Tongue (tissue), 2 donors: ENCODE data around the gene CRACR2A. TPM values are rescaled to one million over a fixed set of nuclear protein-coding genes. Genes with fewer than 3 reads are reported as not detected.

ENCODE experiments used
- DNase-seq: peaks from one replicate; pipeline ENCODE4 v3.0.0-alpha.2; 2015
- total RNA-seq: library from RNA; depleted of rRNA; stranded (reverse); fragments of >200 nt; gene quantifications from one replicate; pipeline ENCODE4 v1.2.3, GENCODE V29; 2014

CRACR2A gene
- total RNA-seq, 1 donor from 2014 or later, result 5.1 TPM

DNA sequence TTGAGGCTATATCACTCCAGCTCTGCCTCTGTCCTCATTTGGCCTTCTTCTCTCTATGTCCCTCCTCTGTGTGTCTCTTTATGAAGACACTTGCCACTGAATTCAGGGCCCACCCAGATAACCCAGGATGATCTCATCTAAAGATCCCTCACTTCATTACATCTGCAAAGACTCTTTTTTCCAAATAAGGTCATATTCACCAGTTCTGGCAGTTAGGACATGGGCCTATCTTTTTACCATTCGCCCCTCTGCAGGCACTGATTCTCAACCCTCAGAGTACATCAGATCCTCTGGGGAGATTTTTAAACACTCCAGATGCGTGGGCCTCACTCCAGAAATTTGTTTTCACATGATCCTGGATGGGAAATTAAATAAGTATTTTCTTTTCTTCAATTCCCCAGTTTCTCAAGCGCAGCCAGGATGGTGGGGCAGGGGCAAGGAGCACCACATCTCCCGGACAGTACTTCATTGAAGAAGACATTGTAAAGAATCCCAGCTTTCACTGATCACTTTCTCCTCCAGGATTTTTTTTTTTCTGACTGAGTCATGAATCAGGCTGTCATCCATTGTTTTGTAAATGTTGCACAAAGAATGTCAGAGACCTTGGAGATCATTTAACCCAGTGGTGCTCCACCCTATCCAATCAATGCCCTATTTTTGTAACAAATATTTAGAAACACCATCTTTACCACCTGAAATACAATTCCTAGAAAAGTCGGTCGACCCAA is 27.4 kb downstream of the CRACR2A start:
- DNase-seq, result peak; percentile 56

DNA sequence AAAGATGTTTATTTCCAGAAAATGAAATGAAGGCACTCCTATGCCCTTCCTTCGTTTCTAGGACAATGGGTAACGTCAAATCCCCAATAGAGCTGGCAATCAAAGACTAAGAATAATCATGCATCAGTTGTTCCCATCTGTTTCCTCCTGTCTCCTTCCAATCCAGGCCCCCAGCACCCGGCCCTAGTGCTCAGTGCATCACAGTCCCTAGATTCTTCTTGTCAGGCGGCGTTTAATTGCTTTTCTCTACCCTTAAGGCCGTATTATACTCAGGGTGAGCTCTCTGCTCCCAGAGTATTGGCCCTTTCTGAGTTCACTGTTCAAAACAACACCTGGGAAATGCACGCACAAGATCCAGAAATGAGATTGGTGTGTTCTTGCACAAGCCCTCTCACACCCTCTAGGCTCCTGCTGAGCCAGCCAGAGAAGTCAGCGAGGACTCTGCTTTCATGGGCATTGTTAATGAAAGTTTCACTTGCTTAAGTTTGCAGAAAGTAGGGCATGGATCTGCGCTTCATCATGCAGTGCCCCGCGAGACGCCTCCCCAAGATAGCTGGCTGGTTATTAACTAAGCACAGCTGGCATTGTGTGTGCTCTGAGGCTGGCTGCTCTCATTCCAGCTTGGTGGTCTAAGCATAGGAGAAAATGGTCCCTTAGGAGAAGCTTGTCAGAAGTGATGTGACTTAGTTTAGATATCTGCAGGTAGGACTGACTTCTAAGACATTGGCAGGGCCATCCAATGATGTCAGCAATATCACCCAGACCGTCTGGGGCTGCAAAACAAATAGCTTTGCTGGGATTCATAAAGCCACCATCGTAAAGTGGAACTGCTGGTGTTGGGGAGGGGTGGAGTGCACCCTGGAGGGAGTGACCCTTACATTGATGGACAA is 28.7 kb downstream of the CRACR2A start:
- no peak for DNase-seq

DNA sequence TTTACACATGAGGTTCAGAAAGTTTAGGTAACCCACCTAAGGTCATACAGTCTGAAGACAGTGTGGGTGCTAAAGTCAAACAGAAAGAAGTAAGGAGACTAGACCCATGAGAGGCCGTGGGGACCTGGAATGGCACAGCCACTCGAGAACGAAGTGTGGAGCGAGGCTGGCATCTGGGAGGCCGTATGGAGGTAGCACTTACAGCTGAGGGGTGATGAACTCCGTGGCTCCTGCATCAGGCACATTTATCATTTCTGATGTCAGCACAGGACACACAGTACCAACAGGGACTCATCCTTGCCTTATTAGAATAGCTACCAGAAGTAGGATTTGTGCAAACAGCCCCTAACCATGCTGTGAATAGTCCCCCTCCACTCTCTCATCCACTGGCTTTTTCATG is 30.5 kb downstream of the CRACR2A start:
- no peak for DNase-seq

DNA sequence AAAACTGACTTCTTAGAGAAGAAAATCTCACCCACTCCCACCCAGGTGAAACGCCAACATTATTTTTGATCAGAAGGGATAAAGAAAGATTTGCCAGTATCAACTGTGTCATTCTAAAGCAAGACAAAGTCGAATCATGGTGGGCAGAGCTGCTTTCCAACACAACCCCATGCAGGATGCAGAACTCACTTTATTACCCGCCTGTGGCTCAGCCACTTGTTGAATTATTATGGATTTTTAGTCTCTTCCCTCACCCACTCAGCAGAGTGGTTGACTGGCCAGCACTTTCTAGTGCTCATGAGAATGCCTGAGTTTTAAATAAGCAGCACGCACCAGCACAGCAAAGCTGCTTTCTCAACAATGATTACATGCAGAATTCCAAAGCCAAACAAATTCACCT is 32.1 kb downstream of the CRACR2A start:
- DNase-seq, result no peak

DNA sequence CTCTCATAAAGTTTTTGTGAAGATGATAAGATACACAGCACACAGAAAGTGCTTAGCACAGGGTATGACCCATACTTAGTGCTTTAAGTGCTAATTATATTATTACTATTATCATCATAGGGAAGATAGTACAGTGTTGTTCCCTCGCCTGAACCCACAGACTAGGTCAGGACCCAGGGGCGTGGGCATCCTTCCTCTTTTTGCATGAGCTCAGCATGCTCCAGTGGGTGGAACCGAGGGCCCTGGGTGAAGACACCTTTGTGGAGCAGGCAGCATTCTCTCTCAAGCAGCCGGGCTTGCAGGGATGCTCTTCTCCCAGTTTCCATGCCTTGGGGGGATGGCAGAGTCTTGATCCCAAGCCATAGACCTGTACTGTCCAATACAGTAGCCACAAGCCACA is 34.8 kb downstream of the CRACR2A start:
- no peak for DNase-seq

DNA sequence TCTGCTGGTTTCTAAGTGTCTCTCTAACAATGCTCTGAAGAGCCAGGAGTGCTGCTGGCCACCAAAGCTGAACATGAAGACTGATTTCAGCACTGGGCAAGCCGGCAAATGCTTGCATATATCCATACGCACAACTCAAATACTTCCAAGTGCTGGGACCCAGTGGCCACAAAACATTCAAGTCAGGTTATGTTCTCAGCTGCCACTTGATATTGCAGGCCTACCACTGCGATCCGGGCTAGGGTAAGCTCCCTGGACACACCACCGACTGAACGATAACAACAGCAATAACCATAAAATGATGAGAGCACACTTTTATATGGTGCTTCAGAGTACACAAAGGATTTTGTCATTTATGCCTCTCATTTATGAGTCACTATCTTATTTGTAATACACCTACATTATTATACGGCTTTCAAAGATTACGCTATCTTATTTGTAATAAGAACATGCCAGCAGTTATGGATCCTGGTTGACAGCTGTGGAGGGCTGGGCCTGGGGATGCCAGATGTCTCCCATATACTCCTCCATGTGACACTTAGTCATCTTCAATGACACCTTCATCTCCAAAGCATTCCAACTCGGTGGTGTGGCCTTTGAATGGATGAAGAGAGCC is 35.5 kb downstream of the CRACR2A start:
- DNase-seq, result no peak

DNA sequence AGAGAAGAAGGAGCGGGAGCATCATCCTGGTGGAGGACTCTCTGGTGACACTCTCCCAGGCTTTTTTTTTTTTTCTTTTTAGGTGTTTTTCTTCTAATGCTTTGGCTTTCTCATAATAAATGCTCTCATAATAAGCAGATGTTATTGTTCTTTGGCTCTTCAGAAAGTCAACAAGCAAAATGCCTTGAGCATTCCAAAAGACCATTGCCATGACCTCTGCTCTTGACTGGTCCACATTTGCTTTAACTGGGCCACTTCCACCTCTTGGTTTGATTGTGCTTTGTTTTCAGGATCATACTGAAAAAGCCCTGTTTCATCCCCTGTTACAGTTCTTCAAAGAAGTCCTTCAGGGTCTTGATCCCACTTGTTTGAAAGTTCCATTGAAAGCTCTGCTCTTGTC is 36.9 kb downstream of the CRACR2A start:
- no peak for DNase-seq

DNA sequence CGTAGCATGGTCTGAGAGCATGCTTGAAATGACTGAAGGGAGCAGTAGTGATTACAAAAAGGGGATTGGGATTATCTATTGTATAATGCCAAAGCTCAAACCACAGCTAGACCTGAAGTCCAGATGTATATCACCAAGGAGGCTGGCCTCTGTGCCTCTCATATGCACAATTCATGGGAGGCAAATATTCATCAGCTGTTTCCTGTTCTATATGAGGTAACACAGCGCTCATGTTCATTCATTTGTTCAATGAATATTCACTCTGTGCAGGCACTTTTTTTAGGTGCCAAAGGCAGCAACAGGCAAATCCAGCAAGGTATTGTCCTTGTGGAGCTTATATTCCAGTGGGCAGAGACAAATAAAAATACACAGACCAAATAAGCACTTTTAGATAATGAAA is 39.0 kb downstream of the CRACR2A start:
- DNase-seq, result no peak

DNA sequence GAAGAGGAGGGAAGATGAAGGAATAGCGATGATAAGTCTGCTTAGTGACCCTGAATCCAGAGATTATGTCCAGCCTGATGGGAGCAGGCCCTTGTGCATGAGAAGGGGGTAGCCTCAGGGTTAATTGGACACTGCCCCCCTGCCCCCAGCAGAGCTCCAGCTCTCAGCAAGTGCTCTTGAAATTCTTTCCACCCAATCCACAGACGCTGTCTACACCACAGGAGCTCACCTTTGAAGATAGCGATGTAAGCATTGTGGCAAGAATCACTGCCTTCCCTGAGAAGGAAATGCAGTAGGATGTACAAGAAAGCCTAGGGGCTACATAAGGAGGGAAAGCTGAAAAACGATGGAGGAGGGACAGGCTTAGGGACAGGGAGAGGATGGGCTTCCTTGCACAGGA is 39.4 kb downstream of the CRACR2A start:
- no peak for DNase-seq

DNA sequence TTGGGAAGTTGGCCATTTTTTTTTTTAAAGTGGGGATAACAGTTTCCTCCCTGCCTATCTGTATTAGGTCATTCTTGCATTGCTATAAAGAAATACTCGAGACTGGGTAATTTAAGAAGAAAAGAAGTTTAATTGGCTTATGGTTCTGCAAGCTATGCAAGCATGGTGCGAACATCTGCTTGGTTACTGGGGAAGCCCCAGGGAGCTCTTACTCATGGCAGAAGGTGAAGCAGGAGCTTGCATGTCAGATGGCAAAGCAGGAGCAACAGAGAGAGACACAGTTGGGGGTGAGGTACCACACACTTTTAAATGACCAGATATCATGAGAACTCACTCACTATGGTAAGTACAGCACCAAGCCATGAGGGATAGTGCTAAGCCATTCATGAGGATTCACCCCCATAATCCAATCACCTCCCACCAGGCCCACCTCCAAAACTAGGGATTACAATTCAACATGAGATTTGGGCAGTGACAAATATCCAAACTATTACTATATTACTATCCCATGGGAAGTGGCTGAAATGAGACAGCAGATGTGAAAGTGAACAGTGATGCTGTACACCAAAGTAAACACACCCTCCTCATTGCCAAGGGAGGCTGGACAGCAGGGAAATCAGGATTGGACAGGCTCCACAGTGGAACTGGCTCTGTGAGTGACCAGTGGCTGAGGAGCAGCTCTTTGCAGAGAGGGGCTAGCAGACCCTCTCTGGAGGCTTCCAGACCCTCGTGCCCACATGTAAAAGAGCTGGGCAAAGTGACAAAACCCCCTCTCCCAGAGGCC is 40.5 kb downstream of the CRACR2A start:
- DNase-seq, result no peak

DNA sequence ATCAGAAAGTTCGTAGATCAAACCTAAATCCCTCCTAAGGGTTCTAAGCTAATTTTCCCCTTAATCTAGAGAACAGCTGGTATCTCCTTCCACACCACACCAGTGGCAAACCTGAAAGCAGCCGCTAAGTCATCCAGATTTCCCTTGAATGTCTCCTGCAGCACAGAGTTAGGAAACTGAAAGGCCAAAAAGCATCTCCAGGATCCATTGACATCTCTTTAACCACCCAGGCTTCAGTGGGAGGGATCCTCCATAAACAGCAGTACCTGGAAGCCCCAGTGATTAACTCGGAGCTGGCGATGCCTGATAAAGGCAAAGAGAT is 47.6 kb downstream of the CRACR2A start:
- DNase-seq, result no peak

DNA sequence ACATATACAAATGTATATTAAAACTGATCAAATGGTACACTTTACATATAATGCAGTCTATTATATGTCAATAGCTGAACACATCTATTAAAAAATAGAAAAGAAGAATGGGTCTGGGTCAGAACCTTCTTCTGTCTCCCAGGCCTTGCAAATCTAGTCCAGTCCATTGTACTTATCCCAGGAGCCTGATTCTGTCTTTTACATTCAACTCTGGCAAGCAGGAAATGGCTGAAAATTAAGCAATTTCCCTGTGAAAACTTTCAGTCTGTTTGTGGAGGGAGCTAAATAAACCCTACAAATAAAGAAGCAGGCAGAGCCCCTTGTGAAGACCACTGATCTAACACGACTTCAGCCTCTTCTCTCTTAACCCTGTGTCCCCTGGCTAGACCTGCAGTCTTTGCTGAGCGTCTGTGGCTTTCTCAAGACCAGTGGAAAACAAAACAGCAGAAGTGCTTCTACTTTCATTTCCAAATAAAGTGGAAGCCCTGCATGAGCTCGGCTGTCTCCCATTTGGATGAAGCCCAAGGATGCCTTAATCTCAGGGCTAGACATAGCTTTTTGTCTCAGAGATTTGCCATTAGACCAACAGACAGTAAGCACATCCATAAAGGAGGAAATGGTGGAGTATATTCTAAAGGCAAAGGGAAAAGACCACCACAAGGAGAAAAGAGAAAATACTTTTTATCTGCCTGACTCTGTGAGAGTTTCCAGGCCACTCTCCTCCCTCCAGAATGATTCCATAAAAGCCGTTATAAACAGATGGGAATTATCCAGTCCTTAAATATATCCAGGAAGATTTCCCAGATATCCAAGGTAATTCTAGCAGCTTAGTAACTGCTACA is 48.2 kb downstream of the CRACR2A start:
- DNase-seq, result no peak

DNA sequence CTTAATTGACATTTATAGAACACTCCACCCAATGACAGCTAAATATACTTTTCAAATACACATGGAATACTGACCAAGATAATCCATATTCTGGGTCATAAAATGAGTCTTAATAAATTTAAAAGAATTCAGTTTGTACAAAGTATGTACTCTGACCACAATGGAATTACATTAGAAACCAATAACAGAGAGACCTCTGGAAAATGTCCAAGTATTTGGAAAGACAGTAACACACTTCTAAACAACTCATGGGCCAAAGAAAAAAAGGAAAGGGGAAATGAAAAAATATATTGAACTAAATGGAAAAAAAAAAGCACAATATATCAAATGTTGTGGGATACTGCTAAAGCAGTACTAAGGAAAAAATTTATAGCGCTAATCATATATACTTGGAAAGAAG is 52.0 kb downstream of the CRACR2A start:
- DNase-seq, result no peak

DNA sequence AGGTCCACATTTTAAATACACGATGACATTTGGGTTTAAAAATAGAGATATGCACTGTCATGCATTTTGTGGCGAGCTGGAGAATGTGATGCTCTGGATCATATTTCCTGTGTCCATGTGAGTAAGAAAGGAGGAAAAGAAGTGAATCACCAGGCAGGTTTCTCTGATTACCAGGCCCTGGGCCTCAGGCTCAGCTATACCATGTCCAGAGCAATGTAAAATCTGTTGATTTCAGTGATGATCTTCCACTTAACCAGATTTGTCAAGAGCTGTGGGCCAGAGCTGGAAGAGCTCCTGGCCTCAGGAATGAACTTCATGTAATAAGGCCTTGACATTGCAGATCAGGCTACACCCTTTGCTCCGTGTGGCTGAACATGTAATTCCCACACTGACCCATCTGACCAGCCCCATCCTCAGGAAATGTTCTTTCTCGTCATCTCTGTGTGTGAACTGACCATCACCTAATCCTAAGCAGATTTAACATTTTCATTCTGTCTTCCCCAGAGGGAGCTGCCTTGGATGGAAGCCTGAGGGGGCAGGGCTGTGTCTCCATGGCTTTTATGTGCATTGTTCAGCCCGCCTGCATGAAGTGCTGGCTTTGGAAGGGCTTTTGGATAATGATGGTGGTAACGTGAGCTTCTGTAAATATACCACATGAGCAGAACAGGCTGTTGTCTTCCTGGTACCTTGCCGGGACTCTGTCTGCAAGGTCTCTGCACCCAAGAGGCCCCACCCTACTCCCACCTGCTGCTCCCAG is 54.5 kb downstream of the CRACR2A start:
- peak; percentile 60 for DNase-seq

DNA sequence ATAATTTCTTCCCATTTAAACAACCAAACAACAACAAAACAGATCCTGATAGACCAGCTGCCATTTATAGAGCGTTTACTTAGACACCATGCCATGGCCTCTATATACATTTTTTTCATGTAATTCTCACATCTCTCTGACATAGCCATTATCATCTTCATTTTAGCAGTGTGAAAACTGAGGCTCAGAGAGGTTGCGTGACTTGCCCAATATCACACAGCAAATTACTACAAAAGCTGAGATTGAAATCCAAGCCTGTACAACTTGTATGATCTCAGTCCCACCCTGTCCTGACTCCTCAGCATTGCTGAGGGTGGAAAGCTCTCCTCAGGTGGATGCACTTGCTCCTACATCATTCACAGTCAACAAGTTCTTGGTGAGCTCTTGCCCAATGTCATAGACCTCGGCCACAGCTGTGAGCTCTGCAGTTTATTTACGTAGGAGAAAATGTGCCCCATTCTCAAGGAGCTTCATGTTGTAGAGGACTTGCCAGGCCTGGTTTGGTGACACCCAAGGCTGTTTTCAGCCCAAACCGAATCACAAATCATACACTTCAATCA is 55.5 kb downstream of the CRACR2A start:
- no peak for DNase-seq

DNA sequence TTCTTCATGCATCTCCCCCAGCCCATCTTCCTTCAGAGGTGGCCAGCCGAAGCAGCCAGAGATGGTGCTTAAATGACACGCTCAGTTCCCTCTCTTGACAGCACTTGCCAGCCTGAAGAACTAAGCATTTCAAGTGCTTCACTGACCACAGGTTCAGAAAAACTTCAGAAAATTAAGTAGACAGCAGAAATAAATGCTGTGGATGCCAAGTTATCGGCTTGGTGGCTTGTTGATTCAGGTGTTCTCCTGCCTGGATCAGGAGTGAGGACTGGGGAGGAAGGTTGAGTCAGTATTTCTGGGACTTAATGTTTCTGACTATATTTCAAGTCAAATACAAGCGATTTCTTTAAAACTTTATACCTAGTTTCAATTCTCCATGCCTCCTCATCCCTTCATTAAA is 58.2 kb downstream of the CRACR2A start:
- no peak for DNase-seq

DNA sequence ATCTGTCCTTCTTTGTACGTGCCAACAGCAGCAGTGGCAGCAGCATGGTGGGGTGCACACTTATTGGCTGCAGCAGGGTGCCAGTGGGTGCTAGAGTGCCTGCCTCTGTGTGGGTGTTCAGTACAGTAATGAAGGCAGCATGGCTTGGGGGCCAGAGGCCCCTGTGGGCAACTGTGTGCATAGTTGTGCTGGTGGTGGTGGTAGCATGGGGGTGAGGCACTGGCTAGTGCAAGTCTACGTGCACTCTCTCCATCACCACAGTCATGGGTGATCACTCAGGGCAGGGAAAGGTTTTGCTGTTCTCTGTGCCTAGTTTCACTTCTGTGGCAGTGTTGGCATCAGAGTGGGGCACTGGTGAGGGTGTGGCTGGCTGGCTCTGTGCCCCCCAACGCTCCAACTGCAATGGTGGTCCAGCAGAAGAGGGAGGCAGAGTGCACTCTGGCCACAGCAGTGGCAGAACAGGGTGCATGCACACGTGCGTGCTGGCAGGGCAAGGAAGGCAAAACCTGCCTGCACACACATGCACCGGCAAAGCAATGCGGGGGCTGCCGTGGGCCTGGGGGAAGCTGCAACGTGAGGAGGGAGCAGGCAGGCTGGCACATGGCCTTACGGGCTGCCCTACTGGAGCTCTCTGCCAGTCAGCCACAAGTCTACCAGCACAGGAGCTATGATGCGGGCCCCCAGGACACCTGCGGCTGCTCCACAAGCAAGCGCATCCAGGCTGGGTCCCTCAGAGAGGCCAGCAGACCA is 60.1 kb downstream of the CRACR2A start:
- DNase-seq, result no peak

DNA sequence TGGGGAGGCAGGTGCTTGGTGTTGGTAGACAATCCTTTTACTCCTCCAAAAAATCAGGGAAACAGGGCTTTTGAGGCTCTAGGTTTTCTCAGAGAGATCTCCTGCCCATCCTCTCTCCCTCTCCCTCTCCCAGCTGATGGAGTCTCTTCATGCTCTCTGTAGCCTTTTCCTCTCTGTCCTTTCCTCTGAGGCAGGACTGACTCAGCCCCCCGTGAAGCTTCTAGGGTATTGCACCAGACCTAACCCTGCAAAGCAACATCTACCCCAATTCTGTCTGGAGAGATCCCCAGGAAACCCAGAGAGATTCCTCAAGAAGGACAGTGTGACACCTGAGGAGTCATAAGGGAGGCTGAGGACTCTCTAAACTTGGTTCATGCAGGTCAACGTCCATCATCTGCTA is 66.4 kb downstream of the CRACR2A start:
- no peak for DNase-seq

DNA sequence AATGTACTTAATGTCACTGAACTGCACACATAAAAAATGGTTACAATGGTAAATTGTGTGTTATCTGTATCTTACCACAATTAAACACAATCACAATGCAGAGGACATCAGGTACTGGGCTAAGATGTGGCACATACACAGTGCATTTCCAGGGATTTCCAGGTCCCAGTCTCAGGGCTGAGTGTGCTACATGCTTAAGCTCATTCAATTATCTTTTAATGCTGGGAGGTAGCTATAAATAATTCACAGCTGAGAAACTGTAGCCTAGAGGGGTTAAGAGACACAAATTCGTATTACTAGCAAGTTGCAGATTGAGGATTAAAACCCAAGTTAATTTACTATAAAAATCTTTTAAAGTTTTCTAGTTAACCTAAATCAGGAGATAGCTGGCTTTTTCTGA is 67.1 kb downstream of the CRACR2A start:
- no peak for DNase-seq
